ENCODE results near the gene FAM131C.

Gene FAM131C

DNA sequence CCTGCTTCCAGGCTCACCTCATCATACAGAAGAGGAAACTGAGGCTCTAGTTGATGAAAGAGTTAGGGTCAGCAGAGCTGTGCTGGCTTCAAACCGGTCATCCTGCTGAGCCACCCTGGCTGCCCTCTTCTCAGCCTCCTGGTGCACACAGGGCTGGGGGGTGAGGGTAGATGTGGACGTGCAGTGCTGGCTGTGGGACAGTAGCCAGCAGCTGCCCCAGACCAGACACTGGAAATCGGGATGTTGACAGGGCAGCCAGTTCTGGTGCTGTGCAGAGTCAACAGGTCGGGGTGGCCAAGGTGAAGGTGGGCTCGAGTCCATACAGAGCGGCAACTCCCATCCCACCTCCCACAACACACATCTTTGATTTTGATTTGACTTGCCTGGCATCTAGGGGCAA, 53.1 kb downstream of the FAM131C start:
- H3K9me3 ChIP-seq (ENCODE audit: insufficient read depth, low read length), result no peaks in the 10 kb centered on the region
- no peak overlapping the region for H2AFZ ChIP-seq (ENCODE audit: low read depth, low read length)
- no peaks in the 10 kb centered on the region for H4K20me1 ChIP-seq (ENCODE audit: insufficient read depth, low read length)
- no peaks in the 10 kb centered on the region for H3K79me2 ChIP-seq (ENCODE audit: low read length)
- no peak overlapping the region for H3K4me3 ChIP-seq (ENCODE audit: low read length)
- H3K9ac ChIP-seq (ENCODE audit: low read length), result no peak overlapping the region
- no peak for TF ChIP-seq CTCF (IDR thresholded peaks at IDR 0.05; ENCODE audit: low read depth, low read length)
- TF ChIP-seq EZH2phosphoT487 (IDR thresholded peaks at IDR 0.05; ENCODE audit: low read depth), result no peak
- no peaks in the 10 kb centered on the region for H3K36me3 ChIP-seq (replicated peaks; ENCODE audit: low read depth, low read length)
- no peaks in the 10 kb centered on the region for H3K27me3 ChIP-seq (ENCODE audit: low read depth, low read length)
- H3K27ac ChIP-seq (ENCODE audit: low read length), result no peak overlapping the region
- H3K4me2 ChIP-seq (ENCODE audit: low read length), result no peak overlapping the region
- H3K4me1 ChIP-seq (ENCODE audit: low read length), result no peaks in the 10 kb centered on the region

DNA sequence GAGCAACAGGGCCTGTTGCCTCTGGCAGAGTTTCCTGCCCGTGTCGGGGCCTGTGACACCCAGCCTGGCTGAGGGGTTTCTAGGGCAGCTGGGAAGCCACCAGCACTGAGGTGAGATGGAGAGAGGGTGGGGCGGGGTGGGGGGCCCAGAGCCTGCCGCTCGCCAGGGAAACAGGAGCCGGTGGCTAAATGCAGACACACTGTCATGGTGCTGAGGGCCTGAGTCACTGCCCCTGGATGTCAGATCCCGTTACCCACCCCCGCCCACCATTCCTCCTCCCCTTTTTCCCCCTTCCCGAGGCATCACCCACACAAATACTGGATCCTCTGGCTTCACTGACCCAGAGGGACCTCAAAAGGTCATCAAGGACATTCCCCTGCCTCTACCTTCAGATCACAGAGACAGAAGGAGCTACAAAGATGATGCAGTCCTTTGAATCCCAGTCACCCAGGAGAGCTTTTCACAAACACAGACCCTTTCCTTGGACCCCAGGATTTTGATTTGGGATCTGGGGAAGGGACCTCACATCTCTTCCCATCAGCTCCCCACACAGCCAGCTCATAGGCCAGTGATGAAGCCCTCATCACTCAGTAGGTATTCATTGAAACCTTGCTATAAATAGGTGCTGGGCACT, 53.7 kb downstream of the FAM131C start:
- Histone ChIP-seq H3K9ac (ENCODE audit: low read length) (no peak overlapping the region), H3K4me1 (ENCODE audit: low read length) (peaks cover 5% of the 10 kb centered on the region), H3K9me3 (ENCODE audit: insufficient read depth, low read length) (no peaks in the 10 kb centered on the region), H3K27me3 (ENCODE audit: low read depth, low read length) (no peaks in the 10 kb centered on the region), H3K79me2 (ENCODE audit: low read length) (no peaks in the 10 kb centered on the region), H3K27ac (ENCODE audit: low read length) (no peak overlapping the region), H3K4me2 (ENCODE audit: low read length) (no peak overlapping the region), H2AFZ (ENCODE audit: low read depth, low read length) (no peak overlapping the region), H3K36me3 (replicated peaks; ENCODE audit: low read depth, low read length) (no peaks in the 10 kb centered on the region), H4K20me1 (ENCODE audit: insufficient read depth, low read length) (no peaks in the 10 kb centered on the region), H3K4me3 (ENCODE audit: low read length) (no peak overlapping the region)
- TF ChIP-seq EZH2phosphoT487 (IDR thresholded peaks at IDR 0.05; ENCODE audit: low read depth) (no peak), CTCF (IDR thresholded peaks at IDR 0.05; ENCODE audit: low read depth, low read length) (no peak)

DNA sequence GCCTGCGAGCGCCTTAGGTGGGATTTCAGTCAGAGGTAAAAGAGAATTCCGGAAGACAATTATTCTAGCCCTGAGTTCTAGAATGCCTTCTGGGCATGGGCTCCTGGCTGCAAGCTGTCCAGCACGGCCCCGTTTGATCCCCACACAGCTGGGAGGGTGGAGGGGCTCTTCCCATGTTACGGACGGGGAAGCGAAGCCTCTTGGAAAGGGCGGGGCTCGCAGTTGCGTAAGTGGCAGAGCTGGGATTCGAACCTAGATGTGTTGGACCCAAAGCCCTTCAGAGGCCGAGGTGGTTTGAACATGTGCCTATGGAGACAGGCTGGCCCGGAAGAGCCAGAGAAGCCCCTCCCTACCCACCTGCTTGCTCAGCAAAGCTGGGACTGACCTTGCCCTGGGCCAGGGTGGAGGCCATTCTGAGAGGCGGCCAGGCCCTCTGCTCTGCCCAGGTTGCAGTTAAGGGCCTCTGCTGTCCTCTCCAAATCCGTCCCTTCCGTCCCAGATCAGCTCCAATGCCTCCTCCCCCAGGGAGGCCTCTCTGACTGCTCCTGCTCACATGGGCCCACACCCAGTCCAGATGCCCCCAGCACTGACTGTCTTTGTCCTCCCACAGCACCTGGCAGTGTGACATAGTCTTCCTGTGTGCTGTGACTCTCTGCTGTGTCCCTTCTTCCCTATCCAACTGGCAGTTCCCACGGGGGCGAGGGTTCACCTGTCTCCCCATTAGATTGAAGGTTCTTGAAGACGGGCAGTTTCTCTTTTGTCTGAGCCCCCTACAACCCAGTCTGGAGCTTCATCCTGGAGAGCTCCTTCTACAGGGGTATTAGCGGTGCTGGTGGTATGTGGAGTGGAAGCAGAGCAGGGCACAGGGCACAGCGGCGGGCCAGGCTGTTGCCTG, 54.5 kb downstream of the FAM131C start:
- Histone ChIP-seq H3K9me3 (ENCODE audit: insufficient read depth, low read length) (no peaks in the 10 kb centered on the region), H3K4me3 (ENCODE audit: low read length) (no peak overlapping the region), H2AFZ (ENCODE audit: low read depth, low read length) (no peak overlapping the region), H3K27me3 (ENCODE audit: low read depth, low read length) (no peaks in the 10 kb centered on the region; the same call in 1 of the 2 replicates), H3K79me2 (ENCODE audit: low read length) (no peaks in the 10 kb centered on the region), H3K27ac (ENCODE audit: low read length) (no peak overlapping the region), H4K20me1 (ENCODE audit: insufficient read depth, low read length) (no peaks in the 10 kb centered on the region), H3K9ac (ENCODE audit: low read length) (no peak overlapping the region), H3K4me2 (ENCODE audit: low read length) (no peak overlapping the region), H3K36me3 (replicated peaks; ENCODE audit: low read depth, low read length) (no peaks in the 10 kb centered on the region), H3K4me1 (ENCODE audit: low read length) (peaks cover 12% of the 10 kb centered on the region)
- TF ChIP-seq EZH2phosphoT487 (IDR thresholded peaks at IDR 0.05; ENCODE audit: low read depth) (no peak), CTCF (IDR thresholded peaks at IDR 0.05; ENCODE audit: low read depth, low read length) (no peak)

DNA sequence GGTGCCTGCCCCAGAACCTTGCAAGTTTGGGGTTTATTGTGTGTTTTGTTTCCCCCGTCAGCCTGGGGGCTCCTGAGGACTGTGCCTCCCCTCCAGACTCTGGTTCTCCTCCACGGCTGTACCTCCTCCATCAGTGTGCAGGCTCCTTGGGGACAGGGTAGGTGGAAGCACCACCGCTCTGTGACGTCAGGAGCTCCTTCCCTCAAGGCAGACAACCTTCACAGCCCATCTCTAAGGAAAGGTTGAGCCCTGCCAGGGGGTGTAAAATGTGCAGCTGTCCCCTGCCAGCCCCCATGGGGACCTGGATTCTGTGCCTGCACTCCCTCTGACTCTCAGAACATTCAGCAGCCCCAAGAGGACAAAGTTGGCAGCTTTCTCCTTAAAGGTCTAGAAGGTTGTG, 55.1 kb downstream of the FAM131C start:
- Histone ChIP-seq H3K79me2 (ENCODE audit: low read length) (no peaks in the 10 kb centered on the region), H3K27me3 (ENCODE audit: low read depth, low read length) (no peaks in the 10 kb centered on the region; the same call in 1 of the 2 replicates), H3K9ac (ENCODE audit: low read length) (no peak overlapping the region), H3K4me3 (ENCODE audit: low read length) (no peak overlapping the region), H3K36me3 (replicated peaks; ENCODE audit: low read depth, low read length) (no peaks in the 10 kb centered on the region), H3K9me3 (ENCODE audit: insufficient read depth, low read length) (no peaks in the 10 kb centered on the region), H3K27ac (ENCODE audit: low read length) (no peak overlapping the region), H3K4me1 (ENCODE audit: low read length) (peaks cover 12% of the 10 kb centered on the region), H2AFZ (ENCODE audit: low read depth, low read length) (no peak overlapping the region), H3K4me2 (ENCODE audit: low read length) (no peak overlapping the region), H4K20me1 (ENCODE audit: insufficient read depth, low read length) (no peaks in the 10 kb centered on the region)
- TF ChIP-seq EZH2phosphoT487 (IDR thresholded peaks at IDR 0.05; ENCODE audit: low read depth), result no peak
- TF ChIP-seq CTCF (IDR thresholded peaks at IDR 0.05; ENCODE audit: low read depth, low read length), result no peak

All from OCI-LY3 (cell line).